ENCODE data around the gene KCNQ1. TPM values are rescaled to one million over a fixed set of nuclear protein-coding genes. Genes with fewer than 3 reads are reported as not detected.

The KCNQ1 gene
- total and polyA plus RNA-seq, 2 donors (not counting 3 experiments of a cell fraction or from before 2014, with no cell fraction given) = 0.07 to 0.09 TPM

DNA sequence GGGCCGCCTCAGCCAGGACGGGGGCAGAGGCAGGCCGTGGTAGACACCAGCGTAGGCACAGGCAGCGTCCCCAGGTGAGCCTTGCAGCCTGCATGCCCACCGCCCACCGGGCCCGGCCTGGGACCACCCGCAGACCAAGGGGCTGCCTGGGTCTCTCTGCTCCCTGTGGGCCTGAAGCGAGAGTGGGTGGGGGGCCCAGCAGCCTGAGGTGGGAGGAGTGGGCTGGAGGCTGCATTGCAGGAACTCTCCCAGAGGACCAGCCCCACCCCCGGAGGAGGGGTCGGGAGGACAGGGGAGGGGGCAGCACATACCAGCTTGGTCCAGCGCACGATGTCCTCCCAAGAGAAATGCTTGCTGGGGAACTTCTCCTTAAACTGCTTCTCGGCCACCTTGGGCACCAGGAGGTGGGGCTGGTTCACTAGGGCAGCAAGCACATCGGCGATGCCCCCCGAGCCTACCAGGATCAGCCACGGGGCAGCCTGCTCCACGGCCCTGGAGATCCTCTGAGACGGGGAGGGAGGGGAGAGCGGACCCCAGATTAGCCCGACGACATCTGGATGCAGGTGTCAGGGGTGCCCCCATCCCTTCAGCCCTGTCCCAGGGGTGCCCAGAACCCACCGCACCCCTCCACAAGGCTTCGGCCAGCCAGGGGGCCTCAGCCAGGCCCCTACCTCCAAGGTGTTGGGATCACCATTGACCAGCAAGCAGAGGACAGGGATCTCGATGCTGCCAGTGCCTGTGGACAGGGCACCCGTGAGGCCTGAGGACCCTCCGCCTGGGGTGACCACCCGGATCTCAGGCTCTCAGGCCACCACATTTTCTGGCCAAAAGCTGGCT lies 26.7 kb upstream of the KCNQ1 start:
- H3K4me1 ChIP-seq (ENCODE audit: control insufficient read depth, extremely low read depth, insufficient read depth, low read length) = no peaks in the 10 kb centered on the region
- H4K20me1 ChIP-seq (replicated peaks; ENCODE audit: control insufficient read depth, extremely low read depth, insufficient read depth, low read length) = no peaks in the 10 kb centered on the region
- no peak overlapping the region for H3K4me3 ChIP-seq (replicated peaks in 1 of 3; ENCODE audit: insufficient read depth in 1 of 3, low read depth in 1 of 3, low read length in 3 of 3)
- no peak overlapping the region for H3K9ac ChIP-seq (replicated peaks; ENCODE audit: extremely low read depth, insufficient read depth, low read length)
- ChIA-PET POLR2A (no interaction called here), CTCF (interaction anchor here (0.7 to 10.1 kb wide), 9 partner anchors 9 to 474 kb away, joined by 3 to 829 read pairs (median 5); partner anchors contain the start of genes C11orf21, TSPAN32 and TSSC4)
- no peak overlapping the region for H2AFZ ChIP-seq (ENCODE audit: low read depth, low read length)
- no peak overlapping the region for H3K27ac ChIP-seq (ENCODE audit: insufficient read depth, low read depth, low read length)
- no peak overlapping the region for H3K4me2 ChIP-seq (ENCODE audit: insufficient read depth, low read length)
- TF ChIP-seq POLR2A (IDR thresholded peaks at IDR 0.05; ENCODE audit: low read depth, low read length) = no peak
- TF ChIP-seq GATA2 (IDR thresholded peaks at IDR 0.05; ENCODE audit: insufficient read depth, insufficient read length, low read depth, low read length) = no peak
- TF ChIP-seq, protein P1, sequence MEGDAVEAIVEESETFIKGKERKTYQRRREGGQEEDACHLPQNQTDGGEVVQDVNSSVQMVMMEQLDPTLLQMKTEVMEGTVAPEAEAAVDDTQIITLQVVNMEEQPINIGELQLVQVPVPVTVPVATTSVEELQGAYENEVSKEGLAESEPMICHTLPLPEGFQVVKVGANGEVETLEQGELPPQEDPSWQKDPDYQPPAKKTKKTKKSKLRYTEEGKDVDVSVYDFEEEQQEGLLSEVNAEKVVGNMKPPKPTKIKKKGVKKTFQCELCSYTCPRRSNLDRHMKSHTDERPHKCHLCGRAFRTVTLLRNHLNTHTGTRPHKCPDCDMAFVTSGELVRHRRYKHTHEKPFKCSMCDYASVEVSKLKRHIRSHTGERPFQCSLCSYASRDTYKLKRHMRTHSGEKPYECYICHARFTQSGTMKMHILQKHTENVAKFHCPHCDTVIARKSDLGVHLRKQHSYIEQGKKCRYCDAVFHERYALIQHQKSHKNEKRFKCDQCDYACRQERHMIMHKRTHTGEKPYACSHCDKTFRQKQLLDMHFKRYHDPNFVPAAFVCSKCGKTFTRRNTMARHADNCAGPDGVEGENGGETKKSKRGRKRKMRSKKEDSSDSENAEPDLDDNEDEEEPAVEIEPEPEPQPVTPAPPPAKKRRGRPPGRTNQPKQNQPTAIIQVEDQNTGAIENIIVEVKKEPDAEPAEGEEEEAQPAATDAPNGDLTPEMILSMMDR (IDR thresholded peaks at IDR 0.05; ENCODE audit: extremely low read depth in 1 of 2, insufficient read depth in 1 of 2, low read depth in 1 of 2, low read length in 2 of 2) = no peak
- TF ChIP-seq JUN (IDR thresholded peaks at IDR 0.05; ENCODE audit: borderline replicate concordance, insufficient read depth, insufficient read length, low read depth) = no peak
- TF ChIP-seq, protein P2, sequence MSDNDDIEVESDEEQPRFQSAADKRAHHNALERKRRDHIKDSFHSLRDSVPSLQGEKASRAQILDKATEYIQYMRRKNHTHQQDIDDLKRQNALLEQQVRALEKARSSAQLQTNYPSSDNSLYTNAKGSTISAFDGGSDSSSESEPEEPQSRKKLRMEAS (IDR thresholded peaks at IDR 0.05; ENCODE audit: insufficient read depth, insufficient read length) = no peak
- no TSS peak for BruUV-seq (replicated peaks)
- dilution Hi-C loops (cut with MboI; ENCODE audit: extremely low pct_ligation_motif_present, low sequenced_read_pairs) (no loop called here), intact Hi-C loops (cut with micrococcal nuclease) (loop anchor here (2.0 kb wide), 1 partner anchor 39 kb away; no protein-coding TSS in a partner anchor)
- H3K9me1 ChIP-seq (replicated peaks; ENCODE audit: control insufficient read depth, extremely low read depth, insufficient read depth, low read length) = no peaks in the 10 kb centered on the region
- H3K36me3 ChIP-seq (ENCODE audit: control insufficient read depth in 2 of 2, extremely low read depth in 1 of 2, insufficient read depth in 2 of 2, low read length in 2 of 2) = no peaks in the 10 kb centered on the region
- H3K9me3 ChIP-seq (replicated peaks; ENCODE audit: control insufficient read depth, insufficient read depth, low read length) = no peaks in the 10 kb centered on the region
- H3K79me2 ChIP-seq (ENCODE audit: control insufficient read depth, insufficient read depth, low read length) = no peaks in the 10 kb centered on the region
- FAIRE-seq (no peak), DNase-seq (ENCODE audit: low read depth, low spot score) (no peak)
- H3K27me3 ChIP-seq (ENCODE audit: control insufficient read depth in 2 of 2, insufficient read depth in 2 of 2, low read length in 2 of 2) = no peaks in the 10 kb centered on the region
